ENCODE results near the gene ADAM19.

ADAM19 gene

DNA sequence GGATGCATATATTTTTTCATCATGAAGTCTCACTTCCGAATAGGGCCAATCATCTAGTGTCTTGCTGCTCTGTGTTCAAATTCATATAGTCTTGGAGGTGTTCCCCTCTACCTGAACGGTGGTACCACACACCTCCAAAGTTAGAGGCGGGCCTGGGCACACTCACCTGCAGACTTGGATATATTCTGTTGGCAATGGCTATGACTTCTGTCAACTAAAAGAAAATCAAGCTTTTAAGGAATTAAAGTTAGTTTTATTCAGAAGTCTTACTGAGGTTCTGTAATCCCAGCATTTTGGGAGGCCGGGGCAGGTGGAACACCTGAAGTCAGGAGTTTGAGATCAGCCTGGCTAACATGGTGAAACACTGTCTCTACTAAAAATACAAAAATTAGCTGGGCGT lies 118.2 kb downstream of the ADAM19 start:
- ChIA-PET POLR2A (no interaction called here), CTCF (interaction anchor here (1.4 to 2.5 kb wide), 3 partner anchors 13 to 130 kb away, joined by 7 to 12 read pairs (median 10); no protein-coding TSS in a partner anchor)
- TF ChIP-seq, protein P1, sequence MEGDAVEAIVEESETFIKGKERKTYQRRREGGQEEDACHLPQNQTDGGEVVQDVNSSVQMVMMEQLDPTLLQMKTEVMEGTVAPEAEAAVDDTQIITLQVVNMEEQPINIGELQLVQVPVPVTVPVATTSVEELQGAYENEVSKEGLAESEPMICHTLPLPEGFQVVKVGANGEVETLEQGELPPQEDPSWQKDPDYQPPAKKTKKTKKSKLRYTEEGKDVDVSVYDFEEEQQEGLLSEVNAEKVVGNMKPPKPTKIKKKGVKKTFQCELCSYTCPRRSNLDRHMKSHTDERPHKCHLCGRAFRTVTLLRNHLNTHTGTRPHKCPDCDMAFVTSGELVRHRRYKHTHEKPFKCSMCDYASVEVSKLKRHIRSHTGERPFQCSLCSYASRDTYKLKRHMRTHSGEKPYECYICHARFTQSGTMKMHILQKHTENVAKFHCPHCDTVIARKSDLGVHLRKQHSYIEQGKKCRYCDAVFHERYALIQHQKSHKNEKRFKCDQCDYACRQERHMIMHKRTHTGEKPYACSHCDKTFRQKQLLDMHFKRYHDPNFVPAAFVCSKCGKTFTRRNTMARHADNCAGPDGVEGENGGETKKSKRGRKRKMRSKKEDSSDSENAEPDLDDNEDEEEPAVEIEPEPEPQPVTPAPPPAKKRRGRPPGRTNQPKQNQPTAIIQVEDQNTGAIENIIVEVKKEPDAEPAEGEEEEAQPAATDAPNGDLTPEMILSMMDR (IDR thresholded peaks at IDR 0.05; ENCODE audit: insufficient read depth, low read length, missing control alignments): no peak
- no peak overlapping the region for H3K4me3 ChIP-seq (ENCODE audit: low read depth, low read length)
- DNase-seq (ENCODE audit: low read depth, low spot score): no peak

DNA sequence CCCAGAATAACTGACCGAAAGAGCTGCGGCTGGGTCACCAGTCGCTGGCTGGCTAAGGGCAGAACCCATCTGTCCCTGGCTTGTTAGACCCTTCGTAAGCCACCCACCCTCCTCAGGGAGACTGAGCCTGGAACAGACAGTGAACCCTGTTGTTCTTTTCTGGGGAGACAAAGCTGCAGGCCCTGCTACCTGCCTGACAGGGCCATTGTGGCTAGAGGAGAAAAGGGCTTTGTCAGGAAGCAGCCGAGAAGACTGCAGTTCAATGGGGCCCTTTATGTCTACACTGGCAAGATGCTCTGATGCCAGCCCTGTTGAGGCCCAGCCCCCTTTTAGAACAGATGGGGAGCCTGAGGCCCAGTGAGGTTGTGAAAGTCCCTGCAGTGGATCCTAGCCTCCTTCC lies 119.3 kb downstream of the ADAM19 start:
- CTCF ChIA-PET: interaction anchor here (1.1 to 2.5 kb wide), 4 partner anchors 11 to 24 kb away, joined by 4 to 12 read pairs (median 8); no protein-coding TSS in a partner anchor
- TF ChIP-seq, protein P1 (IDR thresholded peaks at IDR 0.05; ENCODE audit: insufficient read depth, low read length, missing control alignments): no peak
- no peak for DNase-seq (ENCODE audit: low read depth, low spot score)
- no peak overlapping the region for H3K4me3 ChIP-seq (ENCODE audit: low read depth, low read length)
- POLR2A ChIA-PET: no interaction called here

DNA sequence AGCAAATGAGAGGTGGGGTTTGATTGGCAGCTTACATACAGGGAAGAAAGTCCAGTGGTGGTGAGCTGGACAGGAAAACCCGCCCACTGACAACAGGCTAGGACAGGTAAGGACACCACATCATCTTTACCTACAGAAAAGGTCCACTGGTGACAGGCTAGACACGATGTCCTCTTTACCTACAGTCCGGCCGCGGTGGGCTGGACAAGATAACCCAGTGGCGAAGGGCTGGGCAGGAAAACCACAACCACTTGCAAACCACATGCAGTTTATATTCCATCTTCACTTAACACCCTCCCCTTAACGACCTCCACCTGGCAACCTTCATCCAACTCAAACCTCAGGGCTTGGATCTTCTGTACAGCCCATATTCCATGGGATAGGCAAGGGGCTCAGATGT lies 120.5 kb downstream of the ADAM19 start:
- POLR2A ChIA-PET: no interaction called here
- no peak for DNase-seq (ENCODE audit: low read depth, low spot score)
- CTCF ChIA-PET: interaction anchor here (0.8 to 2.5 kb wide), 5 partner anchors 9 to 288 kb away, joined by 3 to 12 read pairs (median 5); partner anchors contain the start of gene LSM11
- TF ChIP-seq, protein P1 (IDR thresholded peaks at IDR 0.05; ENCODE audit: insufficient read depth, low read length, missing control alignments): no peak
- no peak overlapping the region for H3K4me3 ChIP-seq (ENCODE audit: low read depth, low read length)

DNA sequence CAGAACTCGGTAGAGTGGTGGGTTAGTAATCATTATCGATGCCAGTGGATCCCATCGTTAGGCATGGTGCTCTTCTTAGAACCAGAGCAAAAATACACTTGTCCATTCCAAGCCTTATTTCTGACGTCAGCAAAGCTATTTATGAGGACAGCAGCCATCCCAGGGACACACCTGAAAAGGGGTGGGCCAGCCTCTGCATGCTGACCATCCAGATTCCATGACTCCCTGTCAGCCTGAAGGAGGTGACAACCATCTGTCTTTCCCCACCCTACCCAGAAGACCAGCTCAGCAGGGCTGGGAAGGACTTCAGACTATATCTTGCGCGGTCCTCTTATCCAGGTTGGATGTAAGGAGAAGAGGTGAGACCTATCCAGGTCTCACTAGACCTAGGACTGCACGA lies 121.3 kb downstream of the ADAM19 start:
- CTCF ChIA-PET: interaction anchor here (0.6 to 1.7 kb wide), 4 partner anchors 9 to 286 kb away, joined by 3 to 6 read pairs (median 4); no protein-coding TSS in a partner anchor
- TF ChIP-seq, protein P1 (IDR thresholded peaks at IDR 0.05; ENCODE audit: insufficient read depth, low read length, missing control alignments): no peak
- DNase-seq (ENCODE audit: low read depth, low spot score): no peak
- H3K4me3 ChIP-seq (ENCODE audit: low read depth, low read length): no peak overlapping the region
- POLR2A ChIA-PET: no interaction called here

DNA sequence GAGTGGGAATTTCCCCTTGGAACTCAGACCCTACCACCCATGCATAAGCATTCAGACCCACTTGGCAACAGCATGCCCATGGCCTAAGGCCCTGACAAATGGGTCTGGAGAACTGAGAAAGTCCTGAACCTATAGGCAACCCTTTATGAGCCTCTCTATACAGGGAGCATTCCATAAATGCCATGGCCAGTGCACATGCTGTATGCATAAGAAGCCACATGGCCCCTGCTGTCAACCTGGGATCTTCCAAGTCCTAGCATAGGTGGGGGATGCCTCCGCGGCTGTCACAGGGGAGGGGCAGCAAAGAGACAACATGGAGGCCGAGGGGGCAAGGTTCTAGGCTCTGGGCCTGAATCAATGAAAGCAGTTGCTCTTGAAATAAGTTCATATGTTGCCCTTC lies 123.8 kb downstream of the ADAM19 start:
- TF ChIP-seq, protein P1 (IDR thresholded peaks at IDR 0.05; ENCODE audit: insufficient read depth, low read length, missing control alignments): no peak
- ChIA-PET POLR2A (no interaction called here), CTCF (no interaction called here)
- no peak for DNase-seq (ENCODE audit: low read depth, low spot score)
- H3K4me3 ChIP-seq (ENCODE audit: low read depth, low read length): no peak overlapping the region

DNA sequence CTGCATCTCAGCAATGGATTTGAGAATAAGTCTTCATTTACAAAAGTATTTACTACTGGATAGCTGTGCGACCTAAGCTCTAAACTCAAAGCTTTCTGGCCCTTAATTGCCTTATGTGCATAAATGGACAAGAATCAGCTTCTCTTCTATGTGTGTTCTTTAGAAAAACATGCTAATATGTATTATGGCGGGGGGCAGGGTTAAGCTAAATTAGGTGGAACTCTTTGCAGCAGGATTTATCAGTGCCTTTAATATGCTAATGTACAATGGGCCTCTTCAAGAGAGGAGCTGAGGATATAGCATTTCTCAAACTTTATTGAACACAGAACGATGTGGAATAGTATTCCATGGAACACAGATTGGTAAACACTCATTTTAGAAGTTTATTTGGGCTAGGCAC lies 125.6 kb downstream of the ADAM19 start:
- no peak overlapping the region for H3K4me3 ChIP-seq (ENCODE audit: low read depth, low read length)
- ChIA-PET CTCF (interaction anchor here (1.1 to 2.8 kb wide), 2 partner anchors 18 to 22 kb away, joined by 3 to 12 read pairs; no protein-coding TSS in a partner anchor), POLR2A (no interaction called here)
- DNase-seq (ENCODE audit: low read depth, low spot score): no peak
- TF ChIP-seq, protein P1 (IDR thresholded peaks at IDR 0.05; ENCODE audit: insufficient read depth, low read length, missing control alignments): no peak
